GM19239 (cell line): Measurements from ENCODE around the gene ITSN1.

Experiments
- DNase-seq: peaks from one replicate; pipeline ENCODE4 v3.0.0; 2011; ENCODE audit warnings: low spot score; ENCODE audit not compliant: insufficient read length
- FAIRE-seq: peaks from 2 replicates; lab custom pipeline; 2011; peaks lifted over from hg19 to GRCh38; lab: Jason Lieb, UNC

ITSN1 gene

GRCh38 chr21:33825419-33825818 lies 183.1 kb downstream of the ITSN1 start:
- no peak for DNase-seq
- FAIRE-seq = no peak

GRCh38 chr21:33825915-33826314 lies 183.6 kb downstream of the ITSN1 start:
- no peak for DNase-seq
- FAIRE-seq = no peak

GRCh38 chr21:33828083-33828482 lies 185.8 kb downstream of the ITSN1 start:
- FAIRE-seq = no peak

GRCh38 chr21:33828577-33828976 lies 186.3 kb downstream of the ITSN1 start:
- DNase-seq (no peak), FAIRE-seq (no peak)

More at GRCh38 chr21:33828083-33828482, 185.8 kb downstream of the ITSN1 start:
- DNase-seq = no peak

GRCh38 chr21:33829844-33830243 lies 187.5 kb downstream of the ITSN1 start:
- DNase-seq (no peak), FAIRE-seq (no peak)

GRCh38 chr21:33831962-33832659 lies 189.8 kb downstream of the ITSN1 start:
- FAIRE-seq = no peak
- no peak for DNase-seq

GRCh38 chr21:33834801-33835500 lies 192.7 kb downstream of the ITSN1 start:
- no peak for FAIRE-seq
- DNase-seq = no peak

- no peak for DNase-seq
- FAIRE-seq = no peak
These were observed 193.6 kb downstream of the ITSN1 start for GRCh38 chr21:33835920-33836319.

GRCh38 chr21:33836408-33836807 lies 194.1 kb downstream of the ITSN1 start:
- DNase-seq = no peak
- FAIRE-seq = no peak

GRCh38 chr21:33839167-33839716 lies 196.9 kb downstream of the ITSN1 start:
- DNase-seq = no peak
- FAIRE-seq = no peak

GRCh38 chr21:33839806-33840205 lies 197.5 kb downstream of the ITSN1 start:
- DNase-seq = no peak
- FAIRE-seq = no peak

GRCh38 chr21:33840771-33841170 lies 198.5 kb downstream of the ITSN1 start:
- DNase-seq = no peak

GRCh38 chr21:33841561-33841960 lies 199.3 kb downstream of the ITSN1 start:
- FAIRE-seq = no peak
- DNase-seq = no peak

More at GRCh38 chr21:33840771-33841170, 198.5 kb downstream of the ITSN1 start:
- FAIRE-seq = no peak

- FAIRE-seq = no peak
- no peak for DNase-seq
These were observed 200.9 kb downstream of the ITSN1 start for GRCh38 chr21:33843216-33843615.

- DNase-seq (no peak), FAIRE-seq (no peak)
These were observed 202.0 kb downstream of the ITSN1 start for GRCh38 chr21:33844104-33844889.

GRCh38 chr21:33844890-33845205 lies 202.5 kb downstream of the ITSN1 start:
- no peak for DNase-seq
- FAIRE-seq = no peak

GRCh38 chr21:33846141-33846540 lies 203.8 kb downstream of the ITSN1 start:
- FAIRE-seq (no peak), DNase-seq (no peak)

GRCh38 chr21:33847588-33848248 lies 205.4 kb downstream of the ITSN1 start:
- FAIRE-seq = no peak
- no peak for DNase-seq

- DNase-seq = no peak
- no peak for FAIRE-seq
These were observed 206.1 kb downstream of the ITSN1 start for GRCh38 chr21:33848249-33848953.

GRCh38 chr21:33849834-33850233 lies 207.5 kb downstream of the ITSN1 start:
- FAIRE-seq = no peak
- DNase-seq = no peak
